Gastroesophageal sphincter (tissue), 4 donors: Measurements from ENCODE around the gene HOGA1. TPM values are rescaled to one million over a fixed set of nuclear protein-coding genes. Genes with fewer than 3 reads are reported as not detected.

Experiments used
- ATAC-seq: fragments of 150-250 bp; one replicate; pipeline ENCODE4 v1.9.1; 2016; ENCODE audit warnings: mild to moderate bottlenecking, moderate library complexity
- H3K27ac ChIP-seq, 4 donors: fragments of 200-600 bp; sonication (generic) in 3 of 4; 1 replicate in 3 of 4; 2 replicates in 1 of 4; pipeline ENCODE4 v1.5.1; 2016 to 2019
- H3K27me3 ChIP-seq: fragments of 200-600 bp; sonication (generic); one replicate; pipeline ENCODE4 v1.5.1; 2019
- H3K36me3 ChIP-seq, 2 donors: fragments of 200-600 bp; sonication (generic); one replicate each; pipeline ENCODE4 v1.5.1; 2019; ENCODE audit warnings: control low read depth in 1 of 2
- H3K4me1 ChIP-seq, 3 donors: fragments of 200-600 bp; sonication (generic); 1 replicate in 2 of 3; 2 replicates in 1 of 3; pipeline ENCODE4 v1.5.1; 2016 to 2019; ENCODE audit warnings: control low read depth in 2 of 3
- H3K4me3 ChIP-seq, 2 donors: fragments of 200-600 bp; sonication (generic); one replicate each; pipeline ENCODE4 v1.5.1; 2019; ENCODE audit warnings: mild to moderate bottlenecking in 1 of 2, moderate library complexity in 1 of 2
- H3K9me3 ChIP-seq, 3 donors: fragments of 200-600 bp; sonication (generic); one replicate each; pipeline ENCODE4 v1.5.1; 2017 to 2019; ENCODE audit warnings: control low read depth in 2 of 3
- CTCF ChIP-seq, 4 experiments: fragments of 200-600 bp in 2 of 4; fragments of 450-650 bp in 2 of 4; sonication (generic) in 1 of 4; IDR thresholded peaks; one replicate each; pipeline ENCODE4 v1.5.1; 2017 to 2019; ENCODE audit warnings: antibody characterized with exemption in 4 of 4, mild to moderate bottlenecking in 2 of 4, moderate library complexity in 2 of 4
- EP300 ChIP-seq: sonication (generic); formaldehyde crosslinking; IDR thresholded peaks from one replicate; pipeline ENCODE4 v1.6.1; 2017; ENCODE audit warnings: antibody characterized with exemption, mild to moderate bottlenecking
- POLR2A ChIP-seq, 2 donors: fragments of 450-650 bp; IDR thresholded peaks; one replicate each; pipeline ENCODE4 v1.6.1; 2017; ENCODE audit warnings: antibody characterized with exemption in 2 of 2, mild to moderate bottlenecking in 2 of 2, moderate library complexity in 1 of 2
- POLR2AphosphoS5 ChIP-seq: sonication (generic); formaldehyde crosslinking; IDR thresholded peaks from one replicate; pipeline ENCODE4 v1.6.1; 2017; ENCODE audit warnings: antibody characterized with exemption
- WGBS, 2 donors: methylation state at CpG; one replicate each; pipeline ENCODE4 v1.1.5; 2018; ENCODE audit warnings: low coverage in 1 of 2; 5-methylcytosine and 5-hydroxymethylcytosine counted together
- total RNA-seq, 4 donors: library from RNA; depleted of rRNA; stranded (reverse); fragments of >200 nt; gene quantifications; one replicate each; pipeline ENCODE4 v1.1.0, GENCODE V29; 2016

Gene HOGA1
- total RNA-seq, 4 donors from 2014 or later, result 0.62 to 2.5 (median 1.1) TPM

GRCh38 chr10:97627731-97628130 is 43.5 kb downstream of the HOGA1 start:
- no peak for ATAC-seq
- Histone ChIP-seq H3K36me3 (no peaks in the 10 kb centered on the region), H3K4me1 (peaks cover 0 to 12% (median 0%) of the 10 kb centered on the region in 3 donors), H3K27ac (no peak overlapping the region), H3K9me3 (no peaks in the 10 kb centered on the region), H3K4me3 (no peak overlapping the region), H3K27me3 (no peaks in the 10 kb centered on the region)
- no peak for TF ChIP-seq CTCF (IDR thresholded peaks at IDR 0.05)
- no peak for TF ChIP-seq POLR2AphosphoS5
- TF ChIP-seq POLR2A (IDR thresholded peaks at IDR 0.05), result no peak
- TF ChIP-seq EP300, result no peak
- WGBS, 2 donors, result 42 to 72% methylated on average over 4 of the region's 4 CpGs

- TF ChIP-seq POLR2A (IDR thresholded peaks at IDR 0.05) (no peak), POLR2AphosphoS5 (no peak), EP300 (no peak)
- Histone ChIP-seq H3K36me3 (no peaks in the 10 kb centered on the region), H3K4me1 (peaks cover 0 to 14% (median 0%) of the 10 kb centered on the region in 3 donors), H3K27ac (no peak overlapping the region), H3K27me3 (no peaks in the 10 kb centered on the region), H3K4me3 (no peak overlapping the region), H3K9me3 (no peaks in the 10 kb centered on the region)
- WGBS, 2 donors, result 50 to 72% methylated on average over 2 to 3 of the region's 3 CpGs
- no peak for ATAC-seq
These were observed 44.0 kb downstream of the HOGA1 start for GRCh38 chr10:97628228-97628627.

- WGBS, 2 donors, result 100% methylated on average over 1 to 4 of the region's 5 CpGs
- Histone ChIP-seq H3K9me3 (no peaks in the 10 kb centered on the region), H3K27ac (no peak overlapping the region), H3K4me1 (peaks cover 0 to 18% (median 4%) of the 10 kb centered on the region in 3 donors), H3K27me3 (no peaks in the 10 kb centered on the region), H3K4me3 (no peak overlapping the region), H3K36me3 (no peaks in the 10 kb centered on the region)
- no peak for ATAC-seq
- TF ChIP-seq POLR2AphosphoS5 (no peak), EP300 (no peak), CTCF (IDR thresholded peaks at IDR 0.05) (no peak), POLR2A (IDR thresholded peaks at IDR 0.05) (no peak)
These were observed 45.1 kb downstream of the HOGA1 start for GRCh38 chr10:97629289-97629688.

DNA sequence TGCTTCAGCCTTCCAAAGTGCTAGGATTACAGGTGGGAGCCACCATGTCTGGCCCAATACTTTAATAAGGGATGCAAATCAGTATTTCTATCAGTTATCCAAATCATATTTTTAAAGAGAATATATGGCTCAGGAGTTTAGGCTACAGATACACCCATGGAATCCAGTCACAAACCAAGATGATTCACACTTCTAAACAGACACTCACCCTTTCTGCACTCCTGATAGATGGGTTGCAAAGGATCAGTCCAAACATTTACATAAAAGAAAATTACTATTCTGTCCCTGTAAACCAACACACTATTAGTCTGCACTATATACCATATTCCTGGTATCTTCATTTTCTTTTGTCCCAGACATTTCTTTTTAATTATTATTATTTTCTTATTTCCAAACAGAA is 46.9 kb downstream of the HOGA1 start:
- TF ChIP-seq POLR2AphosphoS5, result no peak
- no peak for TF ChIP-seq EP300
- no peak for TF ChIP-seq CTCF (IDR thresholded peaks at IDR 0.05)
- no peak for TF ChIP-seq POLR2A (IDR thresholded peaks at IDR 0.05)
- H3K27ac ChIP-seq, result no peak overlapping the region
- ATAC-seq, result no peak
- H3K4me3 ChIP-seq, result no peak overlapping the region
- H3K9me3 ChIP-seq, result no peaks in the 10 kb centered on the region
- H3K27me3 ChIP-seq, result no peaks in the 10 kb centered on the region
- H3K36me3 ChIP-seq, result no peaks in the 10 kb centered on the region
- H3K4me1 ChIP-seq, result peaks cover 0 to 18% (median 4%) of the 10 kb centered on the region in 3 donors

GRCh38 chr10:97632949-97633884 is 49.0 kb downstream of the HOGA1 start, which contains the start of gene MORN4:
TSS of gene MORN4 (minus strand) at chr10:97633500. CDS start at chr10:97619653, 13,847 bp downstream.
- peak within 1 kb of the TSS in 3 of 4 donors; percentile 73 to 77 (median 77) for H3K27ac ChIP-seq
- H3K36me3 ChIP-seq, result no peaks in the 10 kb centered on the region
- no peaks in the 10 kb centered on the region for H3K27me3 ChIP-seq
- ATAC-seq, result peak; percentile 99
- H3K4me1 ChIP-seq, result peaks cover 0 to 18% (median 4%) of the 10 kb centered on the region in 3 donors
- peak within 1 kb of the TSS; percentile 55 to 82 for H3K4me3 ChIP-seq
- peak in 1 of 4 experiments; percentile 24 for TF ChIP-seq CTCF (IDR thresholded peaks at IDR 0.05)
- peak; percentile 21 for TF ChIP-seq POLR2AphosphoS5
- no peak for TF ChIP-seq POLR2A (IDR thresholded peaks at IDR 0.05)
- no peak for TF ChIP-seq EP300
- WGBS, 2 donors, result 2 to 4% methylated on average over 8 to 14 of the region's 62 CpGs
- H3K9me3 ChIP-seq, result no peaks in the 10 kb centered on the region
